Transverse colon (tissue), 4 donors: Measurements from ENCODE around the gene DHRSX. TPM values are rescaled to one million over a fixed set of nuclear protein-coding genes. Genes with fewer than 3 reads are reported as not detected.

Source experiments
- DNase-seq: peaks from one replicate; pipeline ENCODE4 v3.0.0-alpha.2; 2019
- H3K27ac ChIP-seq, 4 donors: fragments of 200-600 bp; sonication (generic); 2 replicates each; pipeline ENCODE4 v1.5.1; 2016 to 2018; ENCODE audit warnings: inconsistent platforms in 4 of 4
- H3K27me3 ChIP-seq: fragments of 200-600 bp; sonication (generic); 2 replicates; pipeline ENCODE4 v1.5.1; 2017; ENCODE audit warnings: inconsistent platforms
- H3K36me3 ChIP-seq, 4 donors: fragments of 200-600 bp; sonication (generic); 2 replicates each; pipeline ENCODE4 v1.5.1; 2017 to 2019; ENCODE audit warnings: inconsistent platforms in 4 of 4
- H3K4me1 ChIP-seq, 4 donors: fragments of 200-600 bp; sonication (generic); 2 replicates each; pipeline ENCODE4 v1.5.1; 2017 to 2020; ENCODE audit warnings: inconsistent platforms in 4 of 4
- H3K4me3 ChIP-seq, 4 donors: fragments of 200-600 bp; sonication (generic); 1 replicate in 1 of 4; 2 replicates in 3 of 4; pipeline versions ENCODE4 v1.5.1 to v1.6.1; 2017 to 2019; ENCODE audit warnings: inconsistent platforms in 4 of 4
- H3K9me3 ChIP-seq, 2 donors: fragments of 200-600 bp; sonication (generic); 2 replicates each; pipeline ENCODE4 v1.5.1; 2017 to 2019; ENCODE audit warnings: inconsistent platforms in 2 of 2
- CTCF ChIP-seq, 5 experiments: fragments of 200-600 bp in 3 of 5; fragments of 450-650 bp in 2 of 5; sonication (generic) in 3 of 5; IDR thresholded peaks; 1 replicate in 2 of 5; 2 replicates in 3 of 5; pipeline ENCODE4 v1.5.1; 2016 to 2017; ENCODE audit warnings: antibody characterized with exemption in 5 of 5, inconsistent platforms in 3 of 5, mild to moderate bottlenecking in 2 of 5, moderate library complexity in 1 of 5
- EP300 ChIP-seq: sonication (generic); formaldehyde crosslinking; IDR thresholded peaks from one replicate; pipeline ENCODE4 v1.6.1; 2017; ENCODE audit warnings: antibody characterized with exemption, low read depth
- POLR2A ChIP-seq: fragments of 450-650 bp; IDR thresholded peaks from one replicate; pipeline ENCODE4 v1.6.1; 2016; ENCODE audit warnings: antibody characterized with exemption, mild to moderate bottlenecking, moderate library complexity
- POLR2AphosphoS5 ChIP-seq, 3 donors: sonication (generic); formaldehyde crosslinking; IDR thresholded peaks; one replicate each; pipeline ENCODE4 v1.6.1; 2016; ENCODE audit warnings: antibody characterized with exemption in 3 of 3
- WGBS, 2 donors: methylation state at CpG; one replicate each; pipeline ENCODE4 v1.1.5; 2018; ENCODE audit warnings: low coverage in 1 of 2; 5-methylcytosine and 5-hydroxymethylcytosine counted together
- in situ Hi-C, 4 donors: fragments of 200-750 bp; cut with MboI; loops; one replicate each; pipeline versions ENCODE4 v1.15.0 to v1.15.1; 2017; ENCODE audit warnings: low sequenced_read_pairs in 3 of 4, low pct_ligation_motif_present in 1 of 4, low pct_unique_long_range_greater_than_20kb in 1 of 4
- intact Hi-C: fragments of 100-400 bp; cut with DNase I; formaldehyde crosslinking; loops from one replicate; pipeline ENCODE4 v1.15.1; 2023; ENCODE audit warnings: low total_unique reads
- total RNA-seq, 4 donors: library from RNA; depleted of rRNA; stranded (reverse); fragments of >200 nt; gene quantifications; one replicate each; pipeline ENCODE4 v1.1.0, GENCODE V29; 2016

DHRSX gene
- total RNA-seq, 4 donors from 2014 or later, result 27.9 to 39.9 (median 33.9) TPM

- DNase-seq, result no peak
- no peaks in the 10 kb centered on the region for H3K9me3 ChIP-seq
- no peaks in the 10 kb centered on the region for H3K4me1 ChIP-seq
- H3K27me3 ChIP-seq, result no peaks in the 10 kb centered on the region
- no peak overlapping the region for H3K27ac ChIP-seq
- 75 to 79% methylated on average over 4 to 11 of the region's 11 CpGs for WGBS, 2 donors
- intact Hi-C loops, result no loop called here
- TF ChIP-seq POLR2AphosphoS5 (IDR thresholded peaks at IDR 0.05), result no peak
- TF ChIP-seq POLR2A, result no peak
- TF ChIP-seq CTCF (IDR thresholded peaks at IDR 0.05), result no peak
- TF ChIP-seq EP300, result no peak
- no peak overlapping the region for H3K4me3 ChIP-seq
- H3K36me3 ChIP-seq, result no peaks in the 10 kb centered on the region
- in situ Hi-C loops, result no loop called here
Observed at GRCh38 chrX:2311501-2311900, 189.3 kb downstream of the DHRSX start.

- intact Hi-C loops, result no loop called here
- no peaks in the 10 kb centered on the region for H3K36me3 ChIP-seq
- DNase-seq, result no peak
- in situ Hi-C loops, result no loop called here
- WGBS, 2 donors, result 88% methylated on average over 6 of the region's 6 CpGs; no CpG with 5 or more reads in 1 of the 2 donors
- no peak for TF ChIP-seq POLR2AphosphoS5 (IDR thresholded peaks at IDR 0.05)
- TF ChIP-seq POLR2A, result no peak
- no peak for TF ChIP-seq CTCF (IDR thresholded peaks at IDR 0.05)
- TF ChIP-seq EP300, result no peak
- H3K4me3 ChIP-seq, result no peak overlapping the region
- no peaks in the 10 kb centered on the region for H3K4me1 ChIP-seq
- H3K27me3 ChIP-seq, result no peaks in the 10 kb centered on the region
- no peaks in the 10 kb centered on the region for H3K9me3 ChIP-seq
- H3K27ac ChIP-seq, result no peak overlapping the region
Observed at GRCh38 chrX:2301901-2302300, 198.9 kb downstream of the DHRSX start.

- H3K9me3 ChIP-seq, result no peaks in the 10 kb centered on the region
- H3K36me3 ChIP-seq, result no peaks in the 10 kb centered on the region
- intact Hi-C loops (no loop called here), in situ Hi-C loops (no loop called here)
- no peak overlapping the region for H3K4me3 ChIP-seq
- no peaks in the 10 kb centered on the region for H3K4me1 ChIP-seq
- DNase-seq, result no peak
- H3K27ac ChIP-seq, result no peak overlapping the region
- WGBS, 2 donors, result 58 to 94% methylated on average over 2 to 4 of the region's 4 CpGs
- no peaks in the 10 kb centered on the region for H3K27me3 ChIP-seq
- TF ChIP-seq EP300 (no peak), POLR2AphosphoS5 (IDR thresholded peaks at IDR 0.05) (no peak), CTCF (IDR thresholded peaks at IDR 0.05) (no peak), POLR2A (no peak)
Observed at GRCh38 chrX:2299871-2300270, 200.9 kb downstream of the DHRSX start.

GRCh38 chrX:2286731-2287130, 214.0 kb downstream of the DHRSX start:
- TF ChIP-seq POLR2AphosphoS5 (IDR thresholded peaks at IDR 0.05) (no peak), CTCF (IDR thresholded peaks at IDR 0.05) (no peak), EP300 (no peak), POLR2A (no peak)
- Histone ChIP-seq H3K27ac (no peak overlapping the region), H3K36me3 (no peaks in the 10 kb centered on the region), H3K4me1 (no peaks in the 10 kb centered on the region), H3K9me3 (no peaks in the 10 kb centered on the region), H3K4me3 (no peak overlapping the region), H3K27me3 (no peaks in the 10 kb centered on the region)
- 86 to 87% methylated on average over 2 of the region's 2 CpGs for WGBS, 2 donors
- DNase-seq, result no peak
- intact Hi-C loops (no loop called here), in situ Hi-C loops (no loop called here)
